HEK293T (cell line): ENCODE results near the gene IGSF3.

Experiments
- BHLHE40 ChIP-seq: fragments of 450-650 bp; IDR thresholded peaks from 2 replicates; pipeline ENCODE4 v1.6.1; 2016; ENCODE audit warnings: mild to moderate bottlenecking, moderate library complexity, borderline replicate concordance
- FOXM1 ChIP-seq: fragments of 450-650 bp; IDR thresholded peaks from 2 replicates; pipeline ENCODE4 v1.6.1; 2017; ENCODE audit warnings: mild to moderate bottlenecking, borderline replicate concordance
- TARDBP ChIP-seq: fragments of 450-650 bp; IDR thresholded peaks from 2 replicates; pipeline ENCODE4 v1.6.1; 2016
- ZNF384 ChIP-seq: fragments of 450-650 bp; IDR thresholded peaks from 2 replicates; pipeline ENCODE4 v1.6.1; 2016

DNA sequence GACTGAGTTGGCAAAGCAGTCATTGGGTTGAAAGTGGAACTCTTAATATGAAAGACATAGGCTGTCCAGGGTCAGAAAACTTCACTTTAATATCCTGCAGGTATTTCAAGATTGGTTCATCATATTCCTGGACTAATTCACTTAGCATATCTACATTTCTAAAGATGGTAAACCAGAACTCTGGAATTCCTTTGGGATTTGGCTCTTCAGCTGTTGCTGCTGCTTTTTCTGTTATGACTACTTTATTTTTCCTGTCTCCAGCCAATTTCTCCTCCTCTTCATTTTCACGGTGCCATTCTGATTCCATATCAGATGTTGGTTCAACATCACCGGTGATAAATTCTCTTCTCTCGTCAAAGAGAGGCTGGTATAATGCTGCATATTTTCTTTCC lies 134.1 kb downstream of the IGSF3 start:
- TF ChIP-seq TARDBP (no peak), FOXM1 (no peak), BHLHE40 (no peak), ZNF384 (no peak)
